Smooth muscle cell (in vitro differentiated cells): ENCODE data around the gene TRAPPC3L. TPM values are rescaled to one million over a fixed set of nuclear protein-coding genes. Genes with fewer than 3 reads are reported as not detected.

ENCODE experiments used
- DNase-seq: peaks from one replicate; lab custom pipeline; 2025; ENCODE audit not compliant: unreplicated experiment; lab: John Stamatoyannopoulos, UW
- H2AFZ ChIP-seq: fragments of 200-600 bp; sonication (generic); 2 replicates; pipeline ENCODE4 v1.6.0; 2016; ENCODE audit warnings: antibody characterized with exemption, low read depth, mild to moderate bottlenecking
- H3F3A ChIP-seq: fragments of 200-600 bp; sonication (generic); 2 replicates; pipeline ENCODE4 v1.6.0; 2017; ENCODE audit warnings: antibody characterized with exemption, low read depth
- H3K27ac ChIP-seq: fragments of 200-600 bp; sonication (generic); 2 replicates; pipeline ENCODE4 v1.5.1; 2016; ENCODE audit warnings: low read depth, mild to moderate bottlenecking
- H3K27me3 ChIP-seq: fragments of 200-600 bp; sonication (generic); 2 replicates; pipeline ENCODE4 v1.6.1; 2016; ENCODE audit warnings: low read depth, mild to moderate bottlenecking
- H3K36me3 ChIP-seq: fragments of 200-600 bp; sonication (generic); 2 replicates; pipeline ENCODE4 v1.5.1; 2016; ENCODE audit warnings: low read depth
- H3K4me1 ChIP-seq: fragments of 200-600 bp; sonication (generic); 2 replicates; pipeline ENCODE4 v1.5.1; 2016; ENCODE audit warnings: low read depth
- H3K4me2 ChIP-seq: fragments of 200-600 bp; sonication (generic); 2 replicates; pipeline ENCODE4 v1.6.0; 2016; ENCODE audit warnings: mild to moderate bottlenecking
- H3K4me3 ChIP-seq: fragments of 200-600 bp; sonication (generic); 2 replicates; pipeline ENCODE4 v1.5.1; 2016; ENCODE audit warnings: mild to moderate bottlenecking
- H3K79me2 ChIP-seq: fragments of 200-600 bp; sonication (generic); 2 replicates; pipeline ENCODE4 v1.6.0; 2016; ENCODE audit warnings: low read depth, mild to moderate bottlenecking
- H3K9ac ChIP-seq: fragments of 200-600 bp; sonication (generic); 2 replicates; pipeline ENCODE4 v1.6.0; 2016; ENCODE audit warnings: low read depth
- H3K9me3 ChIP-seq: fragments of 200-600 bp; sonication (generic); replicated peaks from 2 replicates; pipeline ENCODE4 v1.5.1; 2016; ENCODE audit warnings: low read depth
- H4K20me1 ChIP-seq: fragments of 200-600 bp; sonication (generic); 2 replicates; pipeline ENCODE4 v1.6.0; 2016; ENCODE audit warnings: low read depth
- WGBS: methylation state at CpG from one replicate; pipeline ENCODE4 v1.1.7; 2016; ENCODE audit warnings: low lambda C conversion rate; 5-methylcytosine and 5-hydroxymethylcytosine counted together
- polyA plus RNA-seq: library from polyadenylated mRNA; unstranded; fragments of >200 nt; fragmentation: Nextera tagmentation; extraction: Ambion mirVana; gene quantifications from 2 replicates; pipeline ENCODE4 v1.2.1, GENCODE V29; 2016
- total RNA-seq: library from RNA; depleted of rRNA; stranded (reverse); fragments of >200 nt; gene quantifications from 2 replicates; pipeline ENCODE4 v1.2.3, GENCODE V29; 2014
- TF ChIP-seq, protein P1 (sequence below): fragments of 200-600 bp; sonication (generic); IDR thresholded peaks from 2 replicates; pipeline ENCODE4 v1.5.1; 2017; ENCODE audit warnings: borderline replicate concordance, mild to moderate bottlenecking, antibody characterized with exemption; ENCODE audit not compliant: insufficient read depth, poor library complexity, severe bottlenecking

The TRAPPC3L gene
- total and polyA plus RNA-seq, 2 experiments from 2014 or later, result 0.11 TPM; not detected in 1

GRCh38 chr6:116513224-116513875 is 32.1 kb downstream of the TRAPPC3L start:
- Histone ChIP-seq H3K9ac (peak overlapping the region; percentile 53), H3K27ac (no peak overlapping the region), H2AFZ (no peak overlapping the region), H3K79me2 (peaks cover 9% of the 10 kb centered on the region), H3K4me1 (peaks cover 16% of the 10 kb centered on the region), H3K36me3 (no peaks in the 10 kb centered on the region), H4K20me1 (no peaks in the 10 kb centered on the region), H3K4me2 (peak overlapping the region; percentile 90), H3K4me3 (peak overlapping the region; percentile 45), H3K27me3 (no peaks in the 10 kb centered on the region), H3F3A (no peaks in the 10 kb centered on the region), H3K9me3 (no peaks in the 10 kb centered on the region)
- no peak for DNase-seq
- TF ChIP-seq, protein P1, sequence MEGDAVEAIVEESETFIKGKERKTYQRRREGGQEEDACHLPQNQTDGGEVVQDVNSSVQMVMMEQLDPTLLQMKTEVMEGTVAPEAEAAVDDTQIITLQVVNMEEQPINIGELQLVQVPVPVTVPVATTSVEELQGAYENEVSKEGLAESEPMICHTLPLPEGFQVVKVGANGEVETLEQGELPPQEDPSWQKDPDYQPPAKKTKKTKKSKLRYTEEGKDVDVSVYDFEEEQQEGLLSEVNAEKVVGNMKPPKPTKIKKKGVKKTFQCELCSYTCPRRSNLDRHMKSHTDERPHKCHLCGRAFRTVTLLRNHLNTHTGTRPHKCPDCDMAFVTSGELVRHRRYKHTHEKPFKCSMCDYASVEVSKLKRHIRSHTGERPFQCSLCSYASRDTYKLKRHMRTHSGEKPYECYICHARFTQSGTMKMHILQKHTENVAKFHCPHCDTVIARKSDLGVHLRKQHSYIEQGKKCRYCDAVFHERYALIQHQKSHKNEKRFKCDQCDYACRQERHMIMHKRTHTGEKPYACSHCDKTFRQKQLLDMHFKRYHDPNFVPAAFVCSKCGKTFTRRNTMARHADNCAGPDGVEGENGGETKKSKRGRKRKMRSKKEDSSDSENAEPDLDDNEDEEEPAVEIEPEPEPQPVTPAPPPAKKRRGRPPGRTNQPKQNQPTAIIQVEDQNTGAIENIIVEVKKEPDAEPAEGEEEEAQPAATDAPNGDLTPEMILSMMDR, result no peak
- WGBS, result 94% methylated on average over 2 of the region's 2 CpGs

DNA sequence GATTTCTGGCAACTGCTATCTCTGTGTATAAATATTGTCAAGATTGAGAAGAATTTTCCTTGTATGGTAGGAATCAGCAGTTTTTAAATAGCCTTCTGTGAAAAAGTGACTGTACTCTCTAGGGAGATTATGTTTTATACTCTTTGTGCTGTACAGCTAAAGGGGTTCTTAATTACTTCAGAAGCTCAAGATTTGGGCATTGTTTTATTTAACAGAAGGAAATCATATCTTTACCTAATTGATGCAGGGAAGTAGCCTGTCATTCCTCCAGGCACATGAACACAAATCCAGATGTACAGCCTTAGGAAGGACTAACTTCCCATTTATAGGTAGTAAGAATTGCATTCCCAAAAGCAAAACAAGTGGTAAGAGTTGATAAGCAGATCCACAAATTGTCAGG is 32.8 kb downstream of the TRAPPC3L start:
- Histone ChIP-seq H3K27me3 (no peaks in the 10 kb centered on the region), H3F3A (no peaks in the 10 kb centered on the region), H3K9me3 (no peaks in the 10 kb centered on the region), H3K4me1 (peaks cover 16% of the 10 kb centered on the region), H3K36me3 (no peaks in the 10 kb centered on the region), H3K9ac (peak overlapping the region; percentile 53), H2AFZ (peak overlapping the region; percentile 88), H3K27ac (peak overlapping the region; percentile 82), H4K20me1 (no peaks in the 10 kb centered on the region), H3K4me3 (peak overlapping the region; percentile 45), H3K4me2 (peak overlapping the region; percentile 90), H3K79me2 (peaks cover 9% of the 10 kb centered on the region)
- no peak for DNase-seq
- TF ChIP-seq, protein P1, result no peak

DNA sequence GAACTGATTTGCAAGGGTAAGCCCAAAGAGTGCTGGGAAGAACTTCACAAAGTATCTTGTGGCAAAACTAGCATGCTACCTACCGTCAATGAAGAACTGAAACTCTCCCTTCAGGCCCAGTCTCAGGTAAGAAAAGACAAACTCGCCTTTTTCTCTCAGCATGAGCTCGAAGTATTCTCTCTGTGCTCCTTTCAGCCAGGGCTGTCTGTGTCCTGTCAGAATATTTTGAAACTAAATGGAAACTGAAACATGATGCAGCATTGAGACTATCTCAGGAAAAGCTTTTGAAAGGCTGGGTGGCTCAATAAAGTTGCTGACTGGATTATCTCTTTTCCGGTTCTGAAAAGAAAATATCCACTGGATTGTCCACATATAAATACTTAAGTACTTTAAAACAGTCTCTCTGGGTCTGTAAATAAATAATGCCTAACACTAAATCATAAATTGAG is 33.3 kb downstream of the TRAPPC3L start:
- 39% methylated on average over 4 of the region's 4 CpGs for WGBS
- TF ChIP-seq, protein P1, result no peak

More for the DNA sequence above, 33.3 kb downstream of the TRAPPC3L start:
- H4K20me1 ChIP-seq, result no peaks in the 10 kb centered on the region
- no peaks in the 10 kb centered on the region for H3K9me3 ChIP-seq
- peaks cover 16% of the 10 kb centered on the region for H3K4me1 ChIP-seq
- H3F3A ChIP-seq, result no peaks in the 10 kb centered on the region
- no peak for DNase-seq
- no peaks in the 10 kb centered on the region for H3K36me3 ChIP-seq
- H3K79me2 ChIP-seq, result peaks cover 9% of the 10 kb centered on the region
- peak overlapping the region; percentile 90 for H3K4me2 ChIP-seq
- H3K9ac ChIP-seq, result peak overlapping the region; percentile 53
- peak overlapping the region; percentile 82 for H3K27ac ChIP-seq
- peak overlapping the region; percentile 45 for H3K4me3 ChIP-seq
- H3K27me3 ChIP-seq, result no peaks in the 10 kb centered on the region
- peak overlapping the region; percentile 88 for H2AFZ ChIP-seq
